HT1080 (cell line): ENCODE results near the gene OTUD3. TPM values are rescaled to one million over a fixed set of nuclear protein-coding genes. Genes with fewer than 3 reads are reported as not detected.
A peak's percentile ranks its signal among the peaks of the same experiment; 100 is the strongest.
"Not testable (repeated sequence)": the region's sequence is repeated elsewhere in the genome, so short reads cannot be mapped to it uniquely, and the experiment has no call there.

ENCODE experiments used
- DNase-seq: peaks from one replicate; pipeline ENCODE4 v3.0.0-alpha.2; 2015; ENCODE audit warnings: low read depth
- total RNA-seq: library from RNA; depleted of rRNA; stranded (reverse); fragments of >200 nt; shearing (Covaris generic); gene quantifications from 2 replicates; pipeline ENCODE4 v1.2.3, GENCODE V29; 2014

The OTUD3 gene
- total RNA-seq, 1 experiment from 2014 or later, result 3.6 TPM

DNA sequence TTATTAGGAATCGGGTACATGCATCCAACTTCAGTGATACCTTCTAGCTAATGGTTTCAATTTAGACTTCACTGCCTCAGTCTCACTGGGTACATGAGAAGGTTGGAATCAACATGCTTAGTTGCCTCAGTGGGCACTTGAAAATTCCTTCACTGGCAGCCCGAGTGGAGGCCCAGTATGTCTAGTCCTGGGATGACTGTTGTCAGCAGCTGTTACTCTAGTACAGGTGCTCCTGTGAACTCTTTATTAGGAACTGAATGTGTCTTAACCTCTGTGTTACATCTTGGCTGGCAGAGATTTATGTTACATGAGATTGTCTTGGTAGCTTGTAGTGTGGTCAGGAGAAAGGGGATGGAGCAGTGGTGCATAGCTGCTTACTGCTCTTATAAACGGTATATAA, 27.8 kb downstream of the OTUD3 start:
- no peak for DNase-seq

DNA sequence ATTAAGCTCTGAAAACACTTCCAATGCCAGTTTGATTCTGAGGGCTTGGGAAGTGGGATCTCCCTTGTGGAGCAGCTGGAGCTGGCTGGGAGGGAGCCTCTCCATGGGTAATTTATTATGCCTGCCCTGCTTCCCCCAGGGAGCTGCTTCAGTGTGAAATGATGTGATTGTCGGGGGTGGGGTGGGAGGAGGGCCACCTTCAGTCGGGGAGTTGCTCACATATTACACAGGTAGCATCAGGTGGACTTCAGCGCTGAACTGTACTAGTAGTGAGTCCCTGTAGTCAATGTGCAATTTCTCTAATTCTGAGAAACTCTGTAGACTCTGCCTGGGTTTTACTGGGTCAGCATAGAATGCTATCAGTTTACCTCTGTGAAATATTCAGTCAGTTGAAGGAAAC, 28.5 kb downstream of the OTUD3 start:
- DNase-seq, result no peak

DNA sequence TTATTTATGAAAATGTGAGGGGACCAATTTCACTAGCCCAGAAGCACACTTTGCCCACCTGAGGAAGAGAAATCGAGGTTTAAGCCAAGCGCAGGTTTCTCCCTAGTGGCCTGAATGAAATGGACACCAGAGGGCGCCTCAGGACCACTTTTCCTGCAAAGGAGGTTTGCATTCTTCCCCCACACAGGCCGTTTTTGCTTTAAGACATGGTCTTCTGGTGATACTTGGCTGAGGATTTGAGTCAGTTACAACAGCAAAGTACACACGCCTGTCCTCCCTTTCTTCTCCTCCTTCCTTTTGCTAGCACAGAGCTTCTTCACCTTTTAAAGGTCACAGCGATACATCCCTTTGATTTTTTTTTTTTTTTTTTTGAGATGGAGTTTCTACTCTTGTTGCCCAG, 35.9 kb downstream of the OTUD3 start:
- DNase-seq, result peak; percentile 64

DNA sequence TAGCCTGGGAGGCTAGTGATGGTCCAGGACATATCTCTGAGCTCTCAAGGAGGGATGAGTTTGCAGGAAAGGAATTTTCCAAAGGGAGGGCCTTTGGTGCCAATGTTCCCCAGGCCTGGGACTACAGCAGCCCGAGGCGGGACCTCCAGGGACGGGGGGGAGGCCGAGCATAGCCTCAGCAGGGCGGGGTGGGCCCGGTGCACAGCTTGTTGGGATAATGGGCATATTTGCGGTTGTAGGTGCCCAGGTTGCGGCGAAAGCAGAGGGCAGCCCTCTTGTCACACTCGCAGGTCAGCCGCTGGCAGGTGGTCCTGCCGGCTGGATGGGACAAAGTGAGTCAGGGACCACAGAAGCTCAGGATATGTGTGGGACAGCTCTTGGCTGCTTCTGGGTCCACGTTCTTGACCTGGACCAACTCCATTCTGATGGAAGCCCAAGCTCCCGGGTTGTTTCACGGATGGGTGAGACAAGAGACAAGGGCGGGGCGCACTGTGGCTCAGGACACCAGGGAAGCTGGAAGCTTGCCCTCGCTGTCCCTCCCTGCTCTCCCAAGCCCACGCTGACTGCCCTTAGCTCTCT, 38.0 kb downstream of the OTUD3 start:
- no peak for DNase-seq

- DNase-seq, result no peak
Measured at GRCh38 chr1:19921310-19921709, 39.1 kb downstream of the OTUD3 start.

GRCh38 chr1:19922015-19922688, 40.0 kb downstream of the OTUD3 start:
- DNase-seq, result no peak

- no peak for DNase-seq
Measured at GRCh38 chr1:19923137-19923952, 41.1 kb downstream of the OTUD3 start, which contains the start of gene PLA2G2E. TSS of gene PLA2G2E (minus strand) at chr1:19923617. CDS start at chr1:19923559, 58 bp downstream.

DNA sequence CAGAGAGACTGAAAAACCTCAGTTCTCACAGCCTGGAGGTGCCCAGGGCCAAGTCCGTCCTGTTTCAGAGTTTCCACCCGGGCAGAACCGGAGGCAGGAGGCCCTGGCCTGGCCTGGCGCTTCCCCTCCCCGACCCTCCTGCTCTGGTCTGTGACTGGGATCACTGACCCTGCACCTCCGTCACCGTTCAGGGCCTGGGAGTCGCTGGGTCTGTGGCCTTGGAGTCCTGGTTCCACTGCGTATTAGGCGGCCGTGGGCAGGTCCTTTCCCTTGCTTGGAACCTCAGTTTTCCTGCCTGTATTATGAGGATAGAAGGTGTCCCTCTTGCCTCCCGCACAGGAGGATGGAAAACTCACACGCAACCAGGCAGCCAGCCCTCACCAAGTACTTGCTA, 41.8 kb downstream of the OTUD3 start:
- no peak for DNase-seq

GRCh38 chr1:19925342-19926070, 43.3 kb downstream of the OTUD3 start:
- DNase-seq, result peak; percentile 90

DNA sequence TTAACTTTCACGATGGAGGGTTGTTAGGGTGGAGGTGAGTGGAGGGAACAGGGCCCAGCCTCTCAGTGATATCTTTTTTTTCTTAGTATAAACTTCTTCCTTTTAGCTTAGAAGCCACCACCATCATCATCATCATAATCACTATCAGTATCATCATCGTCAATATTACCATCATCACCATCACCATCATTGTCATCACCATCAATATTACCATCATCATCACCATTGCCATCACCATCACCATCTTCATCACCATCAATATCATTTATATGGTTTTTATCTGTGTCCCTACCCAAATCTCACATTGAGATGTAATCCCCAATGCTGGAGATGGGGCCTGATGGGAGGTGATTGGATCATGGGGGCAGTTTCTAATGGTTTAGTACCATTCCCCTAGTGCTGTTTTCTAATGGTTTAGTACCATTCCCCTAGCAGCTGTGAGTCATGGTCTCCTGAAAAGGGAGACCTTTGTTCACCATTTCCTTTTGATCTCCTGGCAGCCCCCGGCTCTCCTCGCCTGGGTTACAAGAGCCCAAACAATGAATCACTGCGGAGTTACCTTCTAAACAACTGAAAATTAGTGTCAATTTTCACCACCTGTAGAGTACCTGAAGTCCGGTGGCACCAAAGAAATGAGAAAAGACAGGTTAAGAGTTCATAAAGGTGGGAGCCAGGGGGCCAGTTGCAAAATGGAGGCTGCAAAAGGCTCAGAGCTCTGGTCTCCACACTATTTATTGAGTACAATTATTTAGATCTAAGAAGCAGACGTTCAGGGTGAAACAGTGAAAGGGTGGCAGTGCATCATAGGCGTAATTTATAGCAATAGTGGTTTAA, 44.3 kb downstream of the OTUD3 start:
- peak; percentile 85 for DNase-seq

DNA sequence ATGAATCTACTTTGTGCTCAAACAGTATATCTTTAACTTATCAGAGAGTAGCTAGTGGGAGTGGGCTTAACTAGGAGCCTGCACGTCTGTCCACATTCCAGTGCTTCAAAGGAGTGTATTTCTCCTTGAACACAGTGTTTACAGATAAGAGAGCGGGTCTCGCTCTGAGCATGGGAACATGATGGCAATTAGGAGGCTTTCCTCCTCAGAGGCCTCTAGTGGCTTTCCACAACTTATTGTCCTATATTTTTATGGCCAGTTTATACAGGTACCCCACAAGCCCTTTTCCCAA, 44.9 kb downstream of the OTUD3 start:
- not testable (repeated sequence) for DNase-seq

- DNase-seq, result no peak
Measured at GRCh38 chr1:19932866-19933265, 50.7 kb downstream of the OTUD3 start.

DNA sequence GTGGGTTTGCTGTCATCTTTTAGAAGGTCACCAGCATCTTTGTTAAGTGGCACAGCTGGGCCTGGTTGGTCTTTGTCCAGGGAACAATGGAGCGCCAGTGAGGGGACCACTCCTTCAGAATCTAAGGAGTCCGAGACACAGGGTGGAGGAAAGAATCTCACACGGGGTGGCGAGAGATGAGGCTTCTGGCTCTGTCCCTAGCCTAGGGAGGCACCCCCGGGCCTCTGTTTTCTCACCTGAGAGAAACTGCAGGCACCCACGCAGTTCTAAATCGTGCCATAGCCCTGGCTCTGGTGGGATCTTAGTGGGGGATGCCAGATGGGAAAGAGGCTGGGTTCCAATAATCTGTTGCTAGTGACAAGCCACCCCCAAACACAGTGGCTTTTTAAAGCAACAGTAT, 52.1 kb downstream of the OTUD3 start:
- DNase-seq, result no peak

GRCh38 chr1:19936061-19936750, 54.0 kb downstream of the OTUD3 start:
- no peak for DNase-seq

- DNase-seq, result no peak
Measured at GRCh38 chr1:19938472-19938871, 56.3 kb downstream of the OTUD3 start.

DNA sequence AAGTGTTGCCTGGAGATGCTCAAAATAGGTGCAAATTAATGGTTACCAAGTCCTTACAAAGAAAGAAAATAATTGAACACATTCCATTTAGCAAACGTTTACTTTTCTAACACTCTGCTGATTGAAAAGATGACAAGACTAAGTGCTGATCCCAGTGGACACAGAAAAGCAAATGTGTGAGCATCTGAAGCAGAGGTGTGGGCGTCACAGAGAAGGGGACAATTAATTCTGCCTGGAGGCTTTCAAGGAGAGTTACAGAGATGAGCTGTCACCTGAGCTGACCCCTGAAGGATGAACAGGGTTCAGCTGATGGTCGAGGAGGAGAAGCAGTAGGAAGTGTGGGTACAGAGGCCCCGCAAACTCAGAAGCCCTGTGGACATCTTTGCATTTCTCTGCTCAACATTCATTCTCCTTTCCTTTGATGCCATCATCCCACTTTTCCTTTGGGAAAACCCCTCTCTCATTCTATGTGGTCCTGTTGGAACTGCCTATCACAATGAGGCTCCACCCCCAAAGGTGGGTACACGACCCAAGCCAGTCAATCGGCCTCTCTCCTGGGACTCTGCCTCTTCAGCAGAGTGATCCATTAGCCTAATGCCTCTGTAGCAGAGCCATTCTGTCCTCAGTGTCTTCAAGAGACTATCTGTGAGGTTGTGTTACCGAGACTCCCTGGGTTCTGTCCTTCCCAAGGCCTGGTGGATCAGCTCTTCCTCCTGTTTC, 58.5 kb downstream of the OTUD3 start:
- DNase-seq, result no peak

GRCh38 chr1:19941206-19941568, 59.0 kb downstream of the OTUD3 start:
- no peak for DNase-seq

- DNase-seq, result no peak
Measured at GRCh38 chr1:19942088-19942487, 59.9 kb downstream of the OTUD3 start.

DNA sequence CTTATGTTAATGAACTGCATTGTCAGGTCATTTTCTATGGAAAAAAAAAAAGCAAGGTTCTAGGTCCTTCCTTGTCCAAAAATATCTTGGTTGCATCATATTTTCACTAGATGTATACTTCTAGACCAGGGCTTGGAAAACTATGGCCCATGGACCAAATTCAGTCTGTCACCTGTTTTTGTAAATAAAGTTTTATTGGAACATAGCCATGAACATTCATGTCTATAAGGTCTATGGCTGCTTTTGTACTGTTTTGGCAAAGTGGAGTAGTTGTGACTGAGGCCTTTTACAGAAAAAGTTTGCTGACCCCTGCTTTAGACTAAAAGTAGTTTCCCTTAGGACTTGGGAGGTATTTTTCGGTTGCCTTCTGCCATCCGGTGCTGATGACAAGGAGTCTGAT, 60.5 kb downstream of the OTUD3 start:
- DNase-seq, result no peak

DNA sequence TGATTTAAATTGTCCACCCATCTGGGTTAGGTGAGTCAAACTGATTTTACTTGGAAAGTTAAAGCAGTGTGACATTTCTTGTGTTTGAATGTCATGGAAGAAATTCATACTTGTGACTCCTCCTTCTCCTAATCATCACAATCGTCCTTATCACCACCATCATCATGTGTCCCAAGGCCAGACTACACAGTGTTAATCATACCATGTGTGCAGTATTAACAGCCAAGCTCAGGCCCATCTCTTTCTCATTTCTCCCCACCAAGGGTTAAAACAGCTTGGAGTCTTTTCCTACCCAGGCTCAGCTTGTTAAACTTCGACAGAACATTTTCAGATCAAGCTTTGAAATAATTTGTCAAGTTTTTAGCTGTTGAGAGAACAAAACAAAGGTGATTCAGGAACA, 63.7 kb downstream of the OTUD3 start:
- DNase-seq, result no peak
